ENCODE measurements around the gene TSHZ1.
A peak's percentile ranks its signal among the peaks of the same experiment; 100 is the strongest.

The TSHZ1 gene

GRCh38 chr18:75210274-75211001, at the start of gene TSHZ1:
TSHZ1 (plus strand) TSS chr18:75210797; CDS start chr18:75211877, 1,080 bp downstream.
- DNase-seq = peak; percentile 95 to 97

- peak; percentile 78 for DNase-seq
Observed at GRCh38 chr18:75161256-75162028, 49.2 kb upstream of the TSHZ1 start.

GRCh38 chr18:75162467-75162866, 48.1 kb upstream of the TSHZ1 start:
- no peak for DNase-seq

- no peak for DNase-seq
Observed at GRCh38 chr18:75162978-75163377, 47.6 kb upstream of the TSHZ1 start.

GRCh38 chr18:75163736-75164135, 46.9 kb upstream of the TSHZ1 start:
- DNase-seq = no peak

- DNase-seq = no peak
Observed at GRCh38 chr18:75164479-75164878, 46.1 kb upstream of the TSHZ1 start.

GRCh38 chr18:75165926-75166325, 44.7 kb upstream of the TSHZ1 start:
- DNase-seq = no peak

- no peak for DNase-seq
Observed at GRCh38 chr18:75167137-75167536, 43.5 kb upstream of the TSHZ1 start.

- no peak for DNase-seq
Observed at GRCh38 chr18:75167759-75168618, 42.6 kb upstream of the TSHZ1 start.

GRCh38 chr18:75168619-75169018, 42.0 kb upstream of the TSHZ1 start:
- no peak for DNase-seq

GRCh38 chr18:75169411-75169810, 41.2 kb upstream of the TSHZ1 start:
- no peak for DNase-seq

- DNase-seq = no peak
Observed at GRCh38 chr18:75170022-75170789, 40.4 kb upstream of the TSHZ1 start.

GRCh38 chr18:75170916-75171315, 39.7 kb upstream of the TSHZ1 start:
- DNase-seq = no peak

- no peak for DNase-seq
Observed at GRCh38 chr18:75172299-75173124, 38.1 kb upstream of the TSHZ1 start.

- peak; percentile 4 to 5 for DNase-seq
Observed at GRCh38 chr18:75173125-75173432, 37.5 kb upstream of the TSHZ1 start.

GRCh38 chr18:75173738-75174137, 36.9 kb upstream of the TSHZ1 start:
- no peak for DNase-seq

GRCh38 chr18:75176849-75177248, 33.7 kb upstream of the TSHZ1 start:
- DNase-seq = no peak

GRCh38 chr18:75178376-75178775, 32.2 kb upstream of the TSHZ1 start:
- no peak for DNase-seq

- DNase-seq = no peak
Observed at GRCh38 chr18:75179819-75180600, 30.6 kb upstream of the TSHZ1 start.

GRCh38 chr18:75183524-75183923, 27.1 kb upstream of the TSHZ1 start:
- no peak for DNase-seq

- no peak for DNase-seq
Observed at GRCh38 chr18:75183973-75184493, 26.6 kb upstream of the TSHZ1 start.
